IPS DF 4.7 (cell line): Measurements from ENCODE around the gene PARP2.
"Not testable (repeated sequence)": the region's sequence is repeated elsewhere in the genome, so short reads cannot be mapped to it uniquely, and the experiment has no call there.

Experiments used
- DNase-seq: peaks from one replicate; pipeline ENCODE4 v3.0.0-alpha.2; 2013; ENCODE audit warnings: low spot score; ENCODE audit errors: extremely low read depth

Gene PARP2, protein sequence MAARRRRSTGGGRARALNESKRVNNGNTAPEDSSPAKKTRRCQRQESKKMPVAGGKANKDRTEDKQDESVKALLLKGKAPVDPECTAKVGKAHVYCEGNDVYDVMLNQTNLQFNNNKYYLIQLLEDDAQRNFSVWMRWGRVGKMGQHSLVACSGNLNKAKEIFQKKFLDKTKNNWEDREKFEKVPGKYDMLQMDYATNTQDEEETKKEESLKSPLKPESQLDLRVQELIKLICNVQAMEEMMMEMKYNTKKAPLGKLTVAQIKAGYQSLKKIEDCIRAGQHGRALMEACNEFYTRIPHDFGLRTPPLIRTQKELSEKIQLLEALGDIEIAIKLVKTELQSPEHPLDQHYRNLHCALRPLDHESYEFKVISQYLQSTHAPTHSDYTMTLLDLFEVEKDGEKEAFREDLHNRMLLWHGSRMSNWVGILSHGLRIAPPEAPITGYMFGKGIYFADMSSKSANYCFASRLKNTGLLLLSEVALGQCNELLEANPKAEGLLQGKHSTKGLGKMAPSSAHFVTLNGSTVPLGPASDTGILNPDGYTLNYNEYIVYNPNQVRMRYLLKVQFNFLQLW

DNA sequence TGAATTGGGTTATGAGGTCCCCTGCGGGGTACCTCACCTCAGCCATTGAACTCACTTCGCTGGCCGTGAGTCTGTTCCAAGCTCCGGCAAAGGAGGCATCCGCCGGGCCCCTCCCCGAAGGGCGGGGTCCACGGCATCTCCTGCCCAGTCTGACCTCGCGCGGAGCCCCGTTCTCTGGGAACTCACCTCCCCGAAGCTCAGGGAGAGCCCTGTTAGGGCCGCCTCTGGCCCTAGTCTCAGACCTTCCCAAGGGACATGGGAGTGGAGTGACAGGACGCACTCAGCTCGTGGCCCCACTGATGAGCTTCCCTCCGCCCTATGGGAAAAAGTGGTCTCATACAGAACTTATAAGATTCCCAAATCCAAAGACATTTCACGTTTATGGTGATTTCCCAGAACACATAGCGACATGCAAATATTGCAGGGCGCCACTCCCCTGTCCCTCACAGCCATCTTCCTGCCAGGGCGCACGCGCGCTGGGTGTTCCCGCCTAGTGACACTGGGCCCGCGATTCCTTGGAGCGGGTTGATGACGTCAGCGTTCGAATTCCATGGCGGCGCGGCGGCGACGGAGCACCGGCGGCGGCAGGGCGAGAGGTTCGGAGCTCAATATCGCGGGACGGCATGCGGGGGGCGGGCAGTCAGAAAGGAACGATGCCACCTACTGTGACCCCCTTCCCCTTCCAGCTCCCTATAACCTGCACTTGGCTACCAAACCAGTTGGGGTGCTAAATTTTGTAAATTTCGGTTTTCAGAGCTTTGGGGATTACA, at the start of gene PARP2:
Gene PARP2 (plus strand): TSS at position 544 of the 770 bp plus-strand sequence. CDS start 7 bp downstream, at position 551.
- DNase-seq: peak; percentile 95

DNA sequence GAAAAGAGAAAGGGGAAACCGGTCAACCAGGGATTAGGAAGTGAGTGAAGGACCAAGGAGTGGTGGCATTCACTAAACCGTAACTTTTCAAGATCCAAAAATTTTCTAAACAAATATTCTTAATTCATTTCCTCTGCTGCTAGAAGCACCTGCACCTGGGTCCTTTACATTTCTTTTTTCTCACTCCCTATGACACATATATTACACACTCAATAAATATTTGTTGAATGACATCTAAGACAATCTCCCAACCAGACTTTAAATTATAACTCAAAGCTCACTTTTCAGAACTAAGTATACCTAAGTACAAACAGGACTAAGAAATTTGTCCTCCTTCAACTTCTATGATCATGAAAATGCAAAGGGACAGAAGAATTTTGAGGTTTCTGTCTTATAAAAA, 48.8 kb upstream of the PARP2 start:
- DNase-seq: no peak

DNA sequence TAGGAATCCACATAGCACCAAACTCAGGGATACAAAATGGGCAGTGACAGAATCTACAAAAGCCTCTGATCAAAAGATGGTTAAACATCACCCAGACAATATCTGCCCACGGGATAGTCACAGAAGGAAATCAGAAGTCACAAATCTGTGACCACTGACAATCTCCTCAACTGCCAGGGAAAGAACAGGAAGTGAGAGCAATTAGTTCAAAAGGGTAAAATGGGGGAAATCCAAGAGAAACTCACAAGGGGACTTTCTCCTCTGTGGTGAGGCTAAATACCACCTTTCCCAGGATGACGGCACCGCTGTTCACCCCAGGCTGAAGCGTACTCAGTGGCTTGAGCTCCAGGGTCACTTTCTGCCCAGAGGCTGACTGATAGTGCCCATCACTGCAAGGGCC, 48.4 kb upstream of the PARP2 start:
- DNase-seq: no peak

DNA sequence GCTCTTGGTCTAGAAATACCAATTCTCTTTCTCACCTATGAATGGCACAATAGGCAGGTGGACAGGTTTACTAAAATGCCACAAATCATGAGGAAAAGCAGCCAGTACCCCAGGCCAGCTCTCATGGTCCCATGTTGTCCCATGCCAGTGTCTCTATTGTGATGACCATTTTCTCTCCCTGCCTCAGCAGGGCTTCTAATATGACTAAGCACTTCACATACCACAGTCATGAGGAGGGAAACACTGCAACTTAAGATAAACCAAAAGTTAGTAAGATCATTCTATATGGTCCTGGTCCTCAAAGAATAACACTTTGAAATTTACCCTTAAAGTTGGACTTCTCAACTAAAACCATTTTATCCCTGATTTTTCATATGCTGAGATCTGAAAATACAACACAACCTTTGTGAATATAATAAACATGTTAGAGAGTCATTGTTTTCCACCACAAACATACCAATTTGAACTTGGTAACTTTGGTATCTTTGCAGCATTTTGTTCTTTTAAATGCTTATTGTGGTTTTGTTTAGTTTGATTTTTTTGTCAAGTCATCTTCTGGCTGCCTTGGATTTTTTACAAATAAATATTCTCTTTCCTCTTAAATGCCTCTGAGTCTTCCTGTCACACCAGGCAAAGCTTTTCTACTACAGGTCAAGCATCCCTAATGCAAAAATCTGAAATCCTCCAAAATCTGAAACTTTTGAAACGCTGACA, 41.2 kb upstream of the PARP2 start:
- DNase-seq: no peak

DNA sequence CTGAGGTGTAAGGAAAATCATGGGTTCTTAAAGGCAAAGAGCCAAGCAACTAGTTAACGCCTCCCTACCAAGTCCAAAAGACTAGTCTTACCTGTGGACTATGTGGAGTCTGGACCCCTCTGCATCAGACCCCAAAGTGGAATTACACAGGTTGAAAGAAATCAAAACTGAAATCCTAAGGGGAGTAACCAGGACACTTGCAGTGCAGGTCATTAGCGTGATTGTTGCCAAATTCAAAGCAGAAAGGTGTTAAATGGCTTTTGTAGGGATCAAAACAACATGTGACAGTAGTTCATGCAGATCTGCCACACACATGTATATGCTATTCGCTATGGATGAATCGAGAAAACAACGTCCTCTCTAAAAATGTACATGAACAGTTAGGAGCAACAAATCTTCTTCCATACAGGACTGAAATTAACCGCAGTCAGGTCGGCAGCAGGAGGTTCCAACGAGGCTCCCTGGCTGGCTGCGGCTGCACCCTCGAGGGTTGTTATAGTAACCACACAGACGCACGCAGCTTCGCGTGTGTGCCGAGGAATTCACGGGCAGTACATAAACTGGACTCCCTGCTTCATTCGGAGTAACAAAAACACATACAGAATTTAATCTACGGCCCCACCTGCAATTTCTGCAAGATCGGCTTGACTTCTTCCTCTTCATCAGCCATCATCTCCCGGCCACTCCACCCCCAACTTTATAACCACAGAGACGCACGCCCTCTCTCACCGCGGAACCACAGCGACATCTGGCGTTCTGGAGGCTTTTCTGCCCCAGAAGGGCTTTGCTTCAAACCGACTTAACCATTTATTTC, 38.0 kb upstream of the PARP2 start, which contains the start of gene TTC5:
Gene TTC5 (minus strand): TSS at position 687 of the 814 bp plus-strand sequence. CDS start 14 bp downstream, at position 673.
- peak; percentile 44 for DNase-seq

DNA sequence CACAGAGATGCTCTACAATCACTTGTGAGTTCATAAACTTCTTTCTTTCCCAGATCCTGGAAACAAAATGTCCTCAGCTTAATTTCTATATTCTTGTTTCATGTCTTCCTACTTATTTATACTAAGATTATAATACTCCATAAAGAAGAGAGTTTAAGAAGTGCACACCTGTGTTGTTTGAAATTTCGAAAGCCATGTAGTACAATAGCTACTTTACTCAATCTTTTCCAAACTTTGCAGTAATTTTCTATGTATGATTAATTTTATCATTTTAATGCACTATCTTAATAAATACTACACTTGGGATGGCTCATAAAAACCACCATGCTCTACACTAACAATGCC, 37.4 kb upstream of the PARP2 start:
- DNase-seq: no peak

DNA sequence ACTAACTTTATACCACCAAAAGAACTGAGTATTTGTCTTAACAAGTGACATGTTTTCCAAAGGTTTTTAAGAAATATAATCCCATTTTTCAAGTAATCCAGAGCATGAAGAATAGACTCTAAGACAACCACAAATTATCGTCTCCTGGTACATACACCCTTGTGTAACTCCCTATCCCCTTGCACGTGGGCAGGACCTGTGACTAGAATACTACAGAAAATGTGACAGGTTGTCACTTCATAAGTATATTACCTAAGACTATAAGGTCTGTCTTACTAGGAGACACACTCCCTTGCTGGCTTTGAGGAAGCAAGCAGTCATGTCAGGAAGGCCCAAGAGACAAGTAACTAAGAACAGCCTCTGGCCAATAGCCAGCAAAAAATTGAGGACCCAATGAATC, 29.4 kb upstream of the PARP2 start:
- no peak for DNase-seq

DNA sequence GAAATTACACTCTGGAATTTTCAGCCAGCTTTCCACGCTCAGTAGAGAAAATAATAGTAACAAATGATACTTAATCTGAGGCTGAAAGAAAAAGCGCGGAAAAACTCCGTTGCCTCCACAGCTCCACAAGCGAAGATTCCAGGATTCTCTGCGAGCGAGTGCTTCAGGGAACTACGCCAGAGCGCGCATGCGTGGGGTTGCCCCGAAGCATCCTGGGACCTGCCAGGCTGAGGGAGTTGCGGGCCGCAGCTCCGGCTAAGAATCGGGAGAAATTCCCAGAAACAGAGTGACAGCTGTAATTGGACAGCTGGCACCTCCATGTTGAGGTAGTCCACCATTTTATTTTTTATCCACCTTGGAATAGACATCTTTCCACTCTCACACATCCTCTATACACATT, 25.7 kb upstream of the PARP2 start:
- no peak for DNase-seq

DNA sequence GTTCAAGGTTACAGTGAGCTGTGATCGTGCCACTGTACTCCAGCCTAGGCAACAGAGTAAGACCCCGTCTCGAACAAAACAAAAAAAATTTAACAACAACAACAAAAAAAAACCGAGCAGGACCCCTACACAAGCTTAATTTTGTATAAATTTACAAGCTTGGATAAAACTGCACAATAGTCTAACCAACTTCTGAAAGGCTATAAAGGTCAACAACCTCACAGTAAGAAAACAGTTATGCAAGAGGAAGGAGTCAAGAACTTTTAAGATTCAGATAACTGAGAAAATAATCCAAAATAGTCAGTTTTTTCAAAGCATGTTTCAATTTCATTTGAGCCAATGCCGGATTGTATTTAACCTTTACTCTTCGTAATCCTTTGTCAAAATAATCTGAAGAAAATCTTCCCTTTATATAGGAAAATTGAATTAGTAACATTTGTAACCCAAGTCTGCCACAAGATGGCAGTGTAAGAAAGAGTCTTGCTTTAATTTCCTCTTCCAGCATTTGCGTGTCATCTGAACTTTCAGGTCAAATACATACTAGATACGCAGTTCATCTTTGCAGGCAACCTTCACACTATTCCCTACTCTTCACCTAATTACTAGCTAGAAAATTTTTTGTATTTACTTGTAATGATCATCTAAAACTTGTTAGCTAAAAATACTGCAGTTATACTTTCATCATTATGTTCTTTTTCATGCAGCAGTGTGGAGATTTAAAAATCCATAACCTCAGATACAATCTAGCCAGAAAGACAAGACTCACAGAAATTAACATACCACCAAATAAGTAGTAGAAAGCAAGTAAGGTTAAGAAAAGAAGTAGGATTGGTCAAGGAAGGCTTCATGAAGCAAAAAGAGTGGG, 16.2 kb upstream of the PARP2 start:
- no peak for DNase-seq

DNA sequence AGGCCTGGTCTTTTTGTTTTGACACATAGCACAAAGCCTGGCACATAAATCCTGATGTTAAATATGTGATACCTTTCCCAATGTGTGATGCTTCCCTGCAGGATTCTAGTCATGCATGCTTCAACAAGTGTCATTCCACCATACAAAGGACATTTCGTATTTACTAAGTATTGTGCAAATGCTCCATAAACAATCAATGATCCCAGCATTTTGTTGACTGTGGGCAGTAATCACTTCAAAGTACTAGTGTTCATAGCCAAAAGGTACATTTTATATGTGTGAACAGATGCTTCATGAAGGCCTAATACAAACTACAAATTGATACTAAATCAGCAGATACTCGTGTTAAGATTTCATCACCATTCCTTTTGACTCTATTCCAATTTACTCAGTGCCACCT, 14.7 kb upstream of the PARP2 start:
- DNase-seq: no peak

DNA sequence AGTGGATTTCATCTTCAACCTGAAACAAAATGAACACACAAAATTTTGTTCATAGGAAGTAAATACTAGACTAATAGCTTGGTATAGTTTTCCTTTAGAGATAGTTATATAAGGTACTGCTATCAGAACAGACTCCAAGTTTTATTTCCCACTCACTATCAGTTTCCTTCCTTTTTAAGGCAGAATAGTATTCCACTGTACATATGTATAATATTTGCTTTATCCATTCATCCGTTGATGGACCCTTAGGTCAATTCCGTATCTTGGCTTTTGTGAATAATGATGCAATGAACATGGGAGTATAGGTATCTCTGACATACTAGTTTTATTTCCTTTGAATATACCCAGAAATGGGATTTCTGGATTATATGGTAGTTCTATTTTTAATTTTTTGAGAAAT, 14.1 kb upstream of the PARP2 start:
- no peak for DNase-seq

DNA sequence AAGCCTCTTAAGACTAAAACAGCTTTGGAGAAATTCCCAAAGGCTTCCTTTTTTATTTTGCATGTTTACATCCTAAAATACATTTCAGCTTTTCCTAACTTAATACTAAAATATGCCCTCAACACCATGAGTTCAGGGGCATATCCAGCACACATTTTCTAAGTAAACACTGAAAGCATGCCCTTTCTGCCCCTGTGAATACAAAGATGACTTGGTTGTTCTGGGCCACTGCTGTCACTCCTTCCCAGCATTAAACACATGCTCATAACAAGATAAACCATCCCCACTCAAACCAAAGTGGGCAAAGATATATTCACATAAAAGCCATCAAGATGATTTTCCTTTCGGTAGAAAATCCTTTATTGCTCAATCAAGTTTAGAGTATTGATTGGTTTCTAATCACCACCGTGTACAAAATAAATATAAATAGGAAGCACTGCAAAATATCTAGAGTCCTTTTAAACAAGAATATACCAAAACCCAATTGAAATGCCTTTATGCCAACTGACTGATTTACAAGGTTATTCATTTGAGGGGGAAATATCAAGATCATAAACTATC, 12.3 kb upstream of the PARP2 start:
- no peak for DNase-seq

DNA sequence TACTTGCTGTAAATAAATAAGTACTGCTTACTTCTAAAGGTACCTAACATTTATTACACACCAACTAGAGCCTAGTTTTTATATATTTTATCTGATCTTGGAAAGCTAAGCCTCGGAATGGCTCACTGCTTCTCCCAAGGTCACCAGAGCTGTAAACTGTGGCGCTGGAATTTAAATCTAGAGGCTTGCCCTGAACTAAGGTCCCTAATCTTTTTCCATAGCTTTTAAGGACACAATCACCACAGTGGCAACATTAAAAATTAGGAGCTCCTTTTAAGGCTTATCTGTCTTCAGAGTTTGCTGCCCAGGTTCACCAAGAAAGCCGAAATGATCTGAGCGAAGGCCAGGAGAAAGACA, 11.0 kb upstream of the PARP2 start:
- DNase-seq: no peak

DNA sequence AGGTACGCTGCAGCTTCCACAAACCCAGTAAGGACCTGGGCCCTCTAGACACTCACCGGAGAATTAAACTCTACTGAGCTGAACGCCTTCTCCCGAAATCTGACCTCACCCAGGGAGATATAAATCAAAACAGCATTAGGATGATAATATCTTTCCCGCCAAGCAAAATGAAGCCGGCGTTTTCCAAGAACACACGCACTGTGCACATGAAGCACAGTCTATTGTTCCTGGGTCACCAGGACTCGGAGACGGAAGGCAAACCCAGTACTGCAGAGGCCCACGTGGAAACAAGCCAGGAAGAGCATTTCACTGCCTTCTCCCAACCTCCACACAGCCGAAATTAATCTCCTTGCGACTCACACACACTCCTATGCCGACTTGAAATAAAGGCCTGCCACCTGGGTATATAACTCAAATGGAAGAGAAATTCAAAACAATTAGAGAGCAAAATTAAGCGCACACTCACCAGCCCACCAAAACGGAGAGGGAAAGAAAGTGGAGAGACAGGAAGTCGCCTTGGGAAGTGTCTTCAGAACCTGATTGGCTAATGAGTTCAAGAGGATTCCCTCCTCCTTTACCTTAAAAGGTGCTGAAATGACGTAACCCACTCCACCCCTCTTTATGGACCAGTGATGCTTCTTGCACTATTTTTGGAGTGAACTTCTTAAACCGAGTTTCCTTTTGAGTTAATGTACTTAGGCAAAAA, 10.5 kb upstream of the PARP2 start, which contains the start of gene CCNB1IP1:
Gene CCNB1IP1 (minus strand): TSS at position 492 of the 706 bp plus-strand sequence. CDS start 16,756 bp downstream, outside the sequence.
- peak; percentile 94 for DNase-seq

DNA sequence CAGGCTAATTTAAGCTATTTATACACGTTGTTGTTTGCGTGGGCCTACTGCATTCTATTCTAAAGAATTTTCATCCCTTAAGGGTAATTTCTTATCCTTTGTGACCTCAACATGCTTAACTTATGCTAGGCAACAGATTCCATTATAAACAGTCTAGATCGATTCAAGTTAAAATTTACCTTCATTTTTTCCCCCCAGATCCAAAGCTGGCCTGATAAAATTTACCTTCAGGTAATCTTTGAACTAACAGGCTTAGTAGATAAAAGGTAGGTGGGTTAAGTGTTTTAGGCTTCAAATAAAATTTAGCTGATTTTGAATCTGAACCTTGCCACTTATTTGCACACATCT, 10.0 kb upstream of the PARP2 start:
- no peak for DNase-seq

DNA sequence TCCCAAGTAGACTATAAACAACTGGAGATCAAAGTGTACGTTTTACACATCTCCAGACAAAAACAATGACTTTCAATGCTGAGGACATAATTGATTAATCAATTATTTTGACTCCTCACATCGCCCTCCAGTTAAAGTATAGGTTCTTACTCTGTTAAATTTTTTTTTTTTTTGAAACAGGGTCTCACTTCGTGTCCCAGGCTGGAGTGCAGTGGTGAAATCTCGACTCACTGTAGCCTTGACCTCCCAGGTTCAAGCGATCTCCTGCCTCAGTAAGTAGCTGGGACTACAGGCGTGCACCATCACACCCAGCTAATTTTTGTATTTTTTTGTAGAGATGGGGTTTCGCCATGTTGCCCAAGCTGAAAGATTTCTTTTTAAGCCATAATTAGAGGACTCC, 9.4 kb upstream of the PARP2 start:
- no peak for DNase-seq

DNA sequence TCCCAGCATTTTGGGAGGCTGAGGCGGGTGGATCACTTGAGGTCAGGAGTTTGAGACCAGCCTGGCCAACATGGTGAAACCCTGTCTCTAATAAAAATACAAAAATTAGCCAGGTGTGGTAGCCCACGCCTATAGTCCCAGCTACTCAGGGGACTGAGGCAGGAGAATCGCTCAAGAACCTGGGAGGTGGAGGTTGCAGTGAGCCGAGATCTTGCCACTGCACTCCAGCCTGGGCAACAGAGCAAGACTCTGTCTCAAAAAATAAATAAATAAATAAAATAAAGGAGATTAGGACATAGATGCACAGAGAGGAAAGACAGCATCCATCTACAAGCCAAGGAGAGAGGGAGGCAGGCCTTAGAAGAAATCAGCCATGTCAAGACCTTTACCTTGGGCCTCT, 2.4 kb upstream of the PARP2 start:
- not testable (repeated sequence) for DNase-seq

DNA sequence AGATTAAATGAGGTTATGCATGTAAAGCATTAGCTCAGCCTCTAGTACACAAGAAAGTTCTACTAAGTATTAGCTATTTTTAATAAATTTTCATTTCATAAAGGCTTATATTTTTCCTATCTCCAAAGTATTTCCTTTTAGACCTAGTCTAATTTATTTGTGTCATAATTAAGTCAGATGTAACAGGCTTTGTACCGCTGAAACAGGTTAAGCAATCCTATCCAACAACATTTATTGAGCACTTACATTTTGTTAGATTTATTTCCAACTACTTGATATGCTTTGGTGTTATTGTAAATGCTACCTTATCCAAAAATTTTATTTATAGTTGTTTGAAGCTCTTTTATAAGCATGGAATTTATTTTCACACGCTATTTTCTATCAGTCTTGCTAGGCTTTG, 1.8 kb upstream of the PARP2 start:
- DNase-seq: no peak

DNA sequence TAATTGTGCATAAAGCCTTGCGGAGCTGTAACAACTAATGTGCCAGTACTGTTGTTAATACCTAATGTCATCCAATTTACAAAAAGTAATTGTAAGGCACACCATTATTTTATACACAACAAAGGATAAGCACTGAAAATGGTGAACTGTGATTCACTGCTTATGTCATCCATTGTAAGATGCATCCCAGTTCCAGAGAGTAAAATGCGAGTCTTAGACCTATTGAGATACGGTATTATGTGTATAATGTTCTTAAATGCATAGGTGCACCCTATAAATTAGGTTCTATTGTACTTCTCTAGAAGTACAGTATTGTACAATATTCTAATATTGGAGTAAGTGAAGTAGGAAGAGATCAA, 406 bp downstream of the PARP2 start:
- no peak for DNase-seq
